K562 (cell line): ENCODE data around the gene CEP89. TPM values are rescaled to one million over a fixed set of nuclear protein-coding genes. Genes with fewer than 3 reads are reported as not detected.

Experiments
- ATAC-seq: fragments of 200-7000 bp; cut with Tn5 transposase; 3 replicates; pipeline ENCODE4 v1.9.1; 2020; ENCODE audit warnings: moderate library complexity
- BruUV-seq: library from RNA; stranded (reverse); fragments of 400-500 nt; replicated peaks from 2 replicates; lab custom pipeline; 2021; lab: Mats Ljungman, UMichigan
- CTCF ChIA-PET: fragments of 300-600 bp; formaldehyde crosslinking; extraction: SDS; loops from one replicate; lab custom pipeline; 2021; ENCODE audit warnings: low intra/inter-chr PET ratio; lab: Yijun Ruan, JAX
- POLR2A ChIA-PET: fragments of 300-600, 350-650 bp; sonication (Branson Sonifier 250); formaldehyde crosslinking; extraction: SDS; loops from one replicate; lab custom pipeline; 2021; ENCODE audit warnings: antibody characterized with exemption, inconsistent platforms; lab: Yijun Ruan, JAX
- DNase-seq, 4 experiments: peaks; one replicate each; pipeline versions ENCODE4 v3.0.0 to v3.0.0-alpha.2; 2011 to 2018; ENCODE audit warnings: low spot score in 3 of 4, mixed read lengths in 3 of 4; ENCODE audit errors: extremely low read depth in 1 of 4
- FAIRE-seq: peaks from 2 replicates; lab custom pipeline; 2011; peaks lifted over from hg19 to GRCh38; lab: Jason Lieb, UNC
- H2AFZ ChIP-seq: 2 replicates; pipeline ENCODE4 v1.6.0; 2011; ENCODE audit warnings: low read depth, low read length, control low read depth, inconsistent platforms
- H3K27ac ChIP-seq: fragments of 200-600 bp; 3 replicates; pipeline ENCODE4 v1.8.0; 2011; ENCODE audit warnings: low read depth, mild to moderate bottlenecking, control low read depth, inconsistent platforms, low read length, moderate library complexity, mixed read lengths; ENCODE audit errors: extremely low read depth
- H3K27me3 ChIP-seq, 2 experiments: fragments of 300-600 bp in 1 of 2; 2 replicates in 1 of 2; 3 replicates in 1 of 2; pipeline versions ENCODE4 v1.6.0 to v1.8.0; 2011; ENCODE audit warnings: inconsistent platforms in 2 of 2, low read length in 2 of 2, mild to moderate bottlenecking in 1 of 2, mixed read lengths in 1 of 2, moderate library complexity in 1 of 2; ENCODE audit not compliant: control insufficient read depth in 2 of 2, insufficient read depth in 2 of 2
- H3K36me3 ChIP-seq: fragments of 300-600 bp; 3 replicates; pipeline ENCODE4 v1.8.0; 2011; ENCODE audit warnings: mild to moderate bottlenecking, low read length, inconsistent platforms; ENCODE audit not compliant: control insufficient read depth, insufficient read depth
- H3K4me1 ChIP-seq, 2 experiments: fragments of 200-600 bp in 1 of 2; replicated peaks in 1 of 2; 2 replicates in 1 of 2; 3 replicates in 1 of 2; pipeline versions ENCODE4 v1.5.1 to v1.8.0; 2011; ENCODE audit warnings: inconsistent platforms in 2 of 2, low read length in 2 of 2, mild to moderate bottlenecking in 1 of 2, mixed read lengths in 1 of 2, moderate library complexity in 1 of 2; ENCODE audit not compliant: control insufficient read depth in 2 of 2, insufficient read depth in 2 of 2
- H3K4me2 ChIP-seq: 2 replicates; pipeline ENCODE4 v1.6.1; 2011; ENCODE audit warnings: low read length, control low read depth, inconsistent platforms, mixed read lengths; ENCODE audit not compliant: insufficient read depth
- H3K4me3 ChIP-seq: fragments of 200-600 bp; sonication (generic), shearing (Covaris generic); 2 replicates; pipeline ENCODE4 v1.5.1; 2016; ENCODE audit warnings: control low read depth, inconsistent platforms
- H3K79me2 ChIP-seq: fragments of 200-600 bp; 3 replicates; pipeline ENCODE4 v1.8.0; 2011; ENCODE audit warnings: low read length, inconsistent platforms; ENCODE audit not compliant: control insufficient read depth, insufficient read depth
- H3K9ac ChIP-seq, 2 experiments: 2 replicates each; pipeline versions ENCODE4 v1.6.0 to v1.6.1; 2011; ENCODE audit warnings: low read depth in 2 of 2, low read length in 2 of 2, control low read depth in 1 of 2, inconsistent platforms in 1 of 2, mild to moderate bottlenecking in 1 of 2, mixed read lengths in 1 of 2; ENCODE audit not compliant: insufficient read depth in 1 of 2
- H3K9me1 ChIP-seq: one replicate; pipeline ENCODE4 v1.6.0; 2011; ENCODE audit warnings: inconsistent platforms, mild to moderate bottlenecking, low read length, moderate library complexity; ENCODE audit not compliant: control insufficient read depth, insufficient read depth
- H3K9me3 ChIP-seq: replicated peaks from 2 replicates; pipeline ENCODE4 v1.5.1; 2011; ENCODE audit warnings: low read depth, low read length, inconsistent platforms; ENCODE audit not compliant: control insufficient read depth, insufficient read depth
- H4K20me1 ChIP-seq: replicated peaks from 2 replicates; pipeline ENCODE4 v1.6.1; 2011; ENCODE audit warnings: low read length, inconsistent platforms, mixed read lengths; ENCODE audit not compliant: control insufficient read depth, insufficient read depth
- COPS2 ChIP-seq: fragments of 450-650 bp; conservative IDR thresholded peaks from 2 replicates; pipeline ENCODE4 v1.6.1; 2016; ENCODE audit warnings: mild to moderate bottlenecking, moderate library complexity
- DNMT1 ChIP-seq: fragments of 450-650 bp; IDR thresholded peaks from 2 replicates; pipeline ENCODE4 v1.6.1; 2016; ENCODE audit warnings: antibody characterized with exemption, mild to moderate bottlenecking
- FOS ChIP-seq: IDR thresholded peaks from 3 replicates; pipeline ENCODE4 v1.6.1; 2011; ENCODE audit not compliant: insufficient read length; ENCODE audit errors: extremely low read depth
- NR3C1 ChIP-seq: sonication (generic); formaldehyde crosslinking; IDR thresholded peaks from 2 replicates; pipeline ENCODE4 v1.8.1; 2022; ENCODE audit warnings: missing genetic modification reagents
- PRMT5 ChIP-seq: sonication (generic); formaldehyde crosslinking; IDR thresholded peaks from 2 replicates; pipeline ENCODE4 v1.5.0; 2020; ENCODE audit warnings: missing genetic modification reagents
- STAT6 ChIP-seq: sonication (generic); formaldehyde crosslinking; IDR thresholded peaks from 2 replicates; pipeline ENCODE4 v1.8.1; 2023; ENCODE audit warnings: mild to moderate bottlenecking, missing genetic modification reagents
- TAF15 ChIP-seq: fragments of 200-400 bp; formaldehyde crosslinking; IDR thresholded peaks from 2 replicates; pipeline ENCODE4 v1.6.1; 2017; ENCODE audit warnings: mild to moderate bottlenecking, low read depth, low read length, moderate library complexity
- TAL1 ChIP-seq: fragments of 450-650 bp; IDR thresholded peaks from 2 replicates; pipeline ENCODE4 v1.6.1; 2016; ENCODE audit warnings: mild to moderate bottlenecking
- ZNF217 ChIP-seq: sonication (generic); formaldehyde crosslinking; IDR thresholded peaks from 2 replicates; pipeline ENCODE4 v1.8.0; 2022; ENCODE audit warnings: mild to moderate bottlenecking, missing genetic modification reagents
- ZNF699 ChIP-seq: fragments of 250-450 bp; sonication (Bioruptor Pico); IDR thresholded peaks from 2 replicates; pipeline ENCODE4 v1.8.0; 2021; ENCODE audit warnings: mild to moderate bottlenecking, moderate library complexity; ENCODE audit not compliant: insufficient replicate concordance
- WGBS: fragments of 100-300 bp; shearing (Covaris generic); methylation state at CpG from one replicate; pipeline ENCODE4 v1.1.6; 2016; ENCODE audit warnings: low coverage, mixed read lengths; ENCODE audit not compliant: insufficient coverage; ENCODE audit errors: missing lambda C conversion rate; 5-methylcytosine and 5-hydroxymethylcytosine counted together
- in situ Hi-C: fragments of 300-500 bp; cut with MboI; formaldehyde crosslinking; loops from 4 replicates; pipeline ENCODE4 v1.15.0; 2018; ENCODE audit warnings: inconsistent platforms, mixed read lengths
- intact Hi-C: fragments of 100-400 bp; cut with micrococcal nuclease; formaldehyde crosslinking; loops from 2 replicates; pipeline ENCODE4 v1.14.2; 2022
- polyA plus RNA-seq, 8 experiments: library from polyadenylated mRNA; depleted of rRNA in 4 of 8; stranded (reverse) in 5 of 8; unstranded in 3 of 8; fragments of >200 nt; fragmentation: Nextera tagmentation in 2 of 8; fragmentation: Illumina TruSeq in 1 of 8; extraction: Ambion mirVana in 2 of 8; extraction: Trizol in 1 of 8; gene quantifications; 2 replicates each; pipeline versions ENCODE4 v1.2.1 to v1.2.3, GENCODE V29; 2011 to 2014; ENCODE audit warnings: inconsistent platforms in 1 of 8, missing spikeins in 1 of 8
- total RNA-seq, 7 experiments: library from RNA; depleted of rRNA in 6 of 7; stranded (reverse); fragments of >200 nt in 6 of 7; fragmentation: Illumina TruSeq in 2 of 7; extraction: Trizol in 2 of 7; gene quantifications; 2 replicates each; pipeline versions ENCODE4 v1.2.1 to v1.2.3, GENCODE V29; 2011 to 2021; ENCODE audit warnings: low replicate concordance in 1 of 7
- TF ChIP-seq, protein P1 (sequence below): conservative IDR thresholded peaks from 2 replicates; pipeline ENCODE4 v1.6.1; 2011; ENCODE audit warnings: low read depth, mild to moderate bottlenecking, low read length; ENCODE audit not compliant: control insufficient read depth

Gene CEP89
- total and polyA plus RNA-seq, 9 of the 15 experiments (the other 6 are each of a cell fraction or from before 2014, with no cell fraction given): 5.5 to 15.0 (median 7.2) TPM

DNA sequence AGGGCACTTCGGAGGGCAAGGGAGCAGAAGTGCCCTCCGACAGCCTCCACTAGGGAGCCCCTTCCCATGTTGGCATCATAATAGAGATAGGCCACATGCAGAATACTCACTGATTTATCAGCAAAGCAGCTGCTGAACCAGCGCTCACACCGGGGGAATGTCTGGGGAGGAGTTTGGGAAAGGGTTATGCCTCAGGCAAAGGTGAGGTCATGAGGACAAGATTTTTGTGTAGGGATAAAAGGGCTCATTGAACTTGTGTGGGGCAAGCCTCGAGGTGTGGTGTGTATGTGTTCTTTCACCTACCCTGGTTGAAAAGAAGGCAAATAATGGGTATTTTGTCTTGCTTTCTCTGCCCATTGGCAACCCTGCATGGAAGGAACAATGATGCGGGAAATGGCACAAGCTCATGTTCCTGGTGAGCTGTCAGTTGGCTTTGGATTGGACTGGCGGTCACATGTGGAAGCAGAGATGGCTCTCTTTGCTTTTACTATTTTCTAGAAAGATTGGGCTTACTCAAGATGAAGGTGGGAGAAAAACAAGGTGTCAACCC is 63.0 kb downstream of the CEP89 start (continued):
- no peak for TF ChIP-seq STAT6 (CRISPR knock-in tag)
- no peak for TF ChIP-seq TAL1
- TF ChIP-seq ZNF699 (CRISPR knock-in tag): no peak
- TF ChIP-seq TAF15: no peak
- TF ChIP-seq ZNF217 (CRISPR knock-in tag): no peak
- no peak for TF ChIP-seq COPS2

- Histone ChIP-seq H3K4me3 (no peak overlapping the region), H3K9me1 (no peaks in the 10 kb centered on the region), H3K4me1 (no peaks in the 10 kb centered on the region; a peak in 1 of 5 replicates), H3K27me3 (no peaks in the 10 kb centered on the region; a peak in 1 of 5 replicates), H3K4me2 (no peak overlapping the region), H3K9ac (no peak overlapping the region), H3K9me3 (no peaks in the 10 kb centered on the region), H4K20me1 (no peaks in the 10 kb centered on the region), H3K27ac (no peak overlapping the region), H2AFZ (no peak overlapping the region), H3K79me2 (no peaks in the 10 kb centered on the region), H3K36me3 (no peaks in the 10 kb centered on the region)
- in situ Hi-C loops: no loop called here
- intact Hi-C loops: no loop called here
- DNase-seq (no peak), ATAC-seq (no peak), FAIRE-seq (no peak)
- 17% methylated on average over 4 of the region's 7 CpGs for WGBS
- ChIA-PET CTCF (no interaction called here), POLR2A (interaction anchor here (0.7 to 1.0 kb wide), 2 partner anchors 31 to 318 kb away, joined by 3 to 4 read pairs; no protein-coding TSS in a partner anchor)
- no TSS peak for BruUV-seq
- no peak for TF ChIP-seq DNMT1
- TF ChIP-seq NR3C1 (CRISPR knock-in tag): no peak
- no peak for TF ChIP-seq FOS
- TF ChIP-seq, protein P1, sequence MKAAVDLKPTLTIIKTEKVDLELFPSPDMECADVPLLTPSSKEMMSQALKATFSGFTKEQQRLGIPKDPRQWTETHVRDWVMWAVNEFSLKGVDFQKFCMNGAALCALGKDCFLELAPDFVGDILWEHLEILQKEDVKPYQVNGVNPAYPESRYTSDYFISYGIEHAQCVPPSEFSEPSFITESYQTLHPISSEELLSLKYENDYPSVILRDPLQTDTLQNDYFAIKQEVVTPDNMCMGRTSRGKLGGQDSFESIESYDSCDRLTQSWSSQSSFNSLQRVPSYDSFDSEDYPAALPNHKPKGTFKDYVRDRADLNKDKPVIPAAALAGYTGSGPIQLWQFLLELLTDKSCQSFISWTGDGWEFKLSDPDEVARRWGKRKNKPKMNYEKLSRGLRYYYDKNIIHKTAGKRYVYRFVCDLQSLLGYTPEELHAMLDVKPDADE: no peak
- TF ChIP-seq PRMT5 (CRISPR knock-in tag): no peak
Measured at GRCh38 chr19:32902448-32902847, 69.3 kb downstream of the CEP89 start.
